WERI-Rb-1 (cell line): ENCODE data around the gene BOLA3.

Experiments used
- DNase-seq: peaks from one replicate; pipeline ENCODE4 v3.0.0-alpha.2; 2020
- H3K27ac ChIP-seq: fragments of 250-450 bp; sonication (Bioruptor Pico); 2 replicates; pipeline ENCODE4 v1.5.1; 2020; ENCODE audit warnings: mild to moderate bottlenecking, moderate library complexity
- H3K27me3 ChIP-seq: fragments of 250-450 bp; sonication (Bioruptor Pico); 2 replicates; pipeline ENCODE4 v1.5.1; 2021; ENCODE audit warnings: mild to moderate bottlenecking, low read depth, moderate library complexity; ENCODE audit not compliant: insufficient read depth, severe bottlenecking
- H3K36me3 ChIP-seq: fragments of 250-450 bp; sonication (Bioruptor Pico); 2 replicates; pipeline ENCODE4 v1.5.1; 2020; ENCODE audit warnings: mild to moderate bottlenecking, moderate library complexity
- H3K4me3 ChIP-seq: 2 replicates; pipeline ENCODE4 v1.5.1; 2011; ENCODE audit warnings: low read depth, mild to moderate bottlenecking, control low read depth, low read length
- H3K9me3 ChIP-seq: fragments of 250-450 bp; sonication (Bioruptor Pico); 2 replicates; pipeline ENCODE4 v1.5.1; 2021; ENCODE audit warnings: mild to moderate bottlenecking, moderate library complexity; ENCODE audit not compliant: severe bottlenecking
- CTCF ChIP-seq: IDR thresholded peaks from 2 replicates; pipeline ENCODE4 v1.5.1; 2011; ENCODE audit warnings: low read depth, mild to moderate bottlenecking, control low read depth, inconsistent platforms, low read length

BOLA3 gene

GRCh38 chr2:74164761-74165160 lies 17.0 kb upstream of the BOLA3 start:
- no peaks in the 10 kb centered on the region for H3K27me3 ChIP-seq
- peaks cover 93% of the 10 kb centered on the region for H3K36me3 ChIP-seq
- no peak for TF ChIP-seq CTCF
- H3K4me3 ChIP-seq: no peak overlapping the region
- no peak overlapping the region for H3K27ac ChIP-seq
- no peaks in the 10 kb centered on the region for H3K9me3 ChIP-seq
- no peak for DNase-seq

DNA sequence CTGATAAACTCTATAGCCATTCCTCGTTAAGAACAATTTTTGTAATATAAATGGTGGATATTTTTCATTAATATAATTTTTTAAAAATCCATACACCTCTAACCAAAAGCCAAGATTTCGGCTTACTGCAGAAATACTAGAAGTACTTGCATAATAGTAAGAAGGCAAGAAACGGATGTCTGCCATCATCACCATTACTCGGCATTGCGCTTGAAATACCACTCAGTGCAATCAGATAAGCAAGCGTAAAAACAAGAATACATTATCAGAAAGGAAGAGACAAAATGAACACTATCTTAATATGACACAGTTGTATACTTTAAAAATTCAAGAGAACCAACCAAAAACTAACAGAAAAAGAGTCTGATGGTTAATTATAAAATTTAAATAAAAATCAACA lies 15.2 kb upstream of the BOLA3 start:
- Histone ChIP-seq H3K4me3 (no peak overlapping the region), H3K9me3 (no peaks in the 10 kb centered on the region), H3K27ac (no peak overlapping the region), H3K27me3 (no peaks in the 10 kb centered on the region), H3K36me3 (peaks cover 93% of the 10 kb centered on the region)
- DNase-seq: no peak
- TF ChIP-seq CTCF: no peak

DNA sequence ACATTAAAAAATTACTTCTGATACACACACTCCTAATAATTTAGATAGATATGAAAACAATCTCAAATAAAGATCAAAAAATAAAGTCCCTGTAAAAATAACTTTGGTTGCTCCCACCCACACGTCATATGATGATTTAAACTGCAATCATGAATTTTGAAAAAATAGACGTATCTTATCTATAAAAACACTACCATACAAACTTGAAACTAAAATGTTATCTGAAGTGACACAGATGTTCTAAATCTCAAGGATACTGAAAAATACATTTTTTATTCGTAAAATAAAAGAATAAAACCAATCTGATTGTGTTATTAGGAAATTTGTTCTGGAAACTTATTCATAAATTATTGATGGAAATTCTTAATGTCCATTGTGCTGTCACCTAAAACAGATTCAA lies 8.1 kb upstream of the BOLA3 start:
- no peak for DNase-seq
- no peaks in the 10 kb centered on the region for H3K9me3 ChIP-seq
- no peaks in the 10 kb centered on the region for H3K27me3 ChIP-seq
- no peak for TF ChIP-seq CTCF
- H3K4me3 ChIP-seq: no peak overlapping the region
- no peak overlapping the region for H3K27ac ChIP-seq
- H3K36me3 ChIP-seq: peaks cover 85% of the 10 kb centered on the region

DNA sequence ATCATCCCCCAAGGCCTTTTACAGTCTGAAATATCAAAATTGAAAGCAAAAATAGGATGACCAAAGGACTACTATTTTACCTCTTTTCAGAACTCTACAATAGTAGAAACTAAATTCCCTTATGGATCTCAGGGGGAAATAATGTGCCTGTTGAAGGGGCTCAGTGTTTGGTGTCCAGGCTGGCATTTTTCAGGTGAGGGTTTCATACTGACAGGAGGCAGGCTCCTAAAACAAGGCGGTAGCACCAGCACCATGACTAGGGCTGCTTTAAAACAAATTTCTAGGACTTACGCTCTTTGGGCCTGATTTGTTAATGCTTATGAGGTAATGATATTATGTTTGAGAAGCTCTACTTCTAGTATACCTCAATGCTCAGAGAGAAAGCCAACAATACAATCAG lies 5.2 kb upstream of the BOLA3 start:
- H3K27ac ChIP-seq: no peak overlapping the region
- no peaks in the 10 kb centered on the region for H3K27me3 ChIP-seq
- no peaks in the 10 kb centered on the region for H3K9me3 ChIP-seq
- DNase-seq: no peak
- no peak for TF ChIP-seq CTCF
- H3K36me3 ChIP-seq: peaks cover 70% of the 10 kb centered on the region
- H3K4me3 ChIP-seq: no peak overlapping the region

DNA sequence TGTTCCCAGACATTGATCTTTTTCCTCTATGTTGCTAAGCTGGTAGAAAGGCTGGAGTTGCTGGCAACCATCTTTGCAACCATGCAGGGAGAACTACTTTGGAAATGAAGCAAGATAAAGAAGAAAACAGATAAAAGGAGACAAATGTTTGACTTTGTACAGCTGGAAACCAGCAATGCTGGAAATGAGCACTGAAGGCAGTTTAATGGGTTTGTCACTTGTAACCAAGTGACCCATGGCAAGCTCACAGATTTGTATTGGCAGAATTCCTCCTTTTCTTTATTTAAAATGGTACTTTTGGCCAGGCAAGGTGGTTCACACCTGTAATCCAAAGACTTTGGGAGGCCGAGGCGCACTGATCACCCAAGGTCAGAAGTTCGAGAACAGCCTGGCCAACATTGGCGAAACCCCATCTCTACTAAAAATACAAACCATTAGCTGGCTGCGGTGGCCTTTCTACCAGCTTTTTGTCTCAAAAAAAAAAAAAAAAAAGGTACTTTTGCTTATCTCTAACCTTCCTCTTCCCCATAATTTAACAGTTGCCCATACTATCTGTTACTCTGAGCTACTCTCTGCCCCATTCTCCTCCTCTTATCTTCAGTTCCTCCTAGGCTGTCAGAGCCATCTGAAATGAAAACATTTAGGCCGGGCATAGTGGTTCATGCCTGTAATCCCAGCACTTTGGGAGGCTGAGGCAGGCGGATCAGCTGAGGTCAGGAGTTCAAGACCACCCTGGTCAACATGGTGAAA lies 2.0 kb upstream of the BOLA3 start:
- Histone ChIP-seq H3K9me3 (no peaks in the 10 kb centered on the region), H3K4me3 (no peak overlapping the region), H3K27ac (no peak overlapping the region), H3K27me3 (no peaks in the 10 kb centered on the region), H3K36me3 (peaks cover 38% of the 10 kb centered on the region)
- no peak for DNase-seq
- no peak for TF ChIP-seq CTCF

- Histone ChIP-seq H3K27me3 (no peaks in the 10 kb centered on the region), H3K36me3 (peaks cover 32% of the 10 kb centered on the region), H3K9me3 (no peaks in the 10 kb centered on the region), H3K27ac (no peak overlapping the region), H3K4me3 (no peak overlapping the region)
- no peak for DNase-seq
- no peak for TF ChIP-seq CTCF
These were observed 1.5 kb upstream of the BOLA3 start for GRCh38 chr2:74149247-74149525.
